ENCODE data around the gene CCR7.

CCR7 gene

GRCh38 chr17:40515491-40516041 is 49.7 kb downstream of the CCR7 start:
- no peak for TF ChIP-seq Cebpa-rat (IDR thresholded peaks at IDR 0.05)
- peak overlapping the region; percentile 81 to 98 (median 92) for H3K4me2 ChIP-seq
- peaks cover 0 to 4% (median 0%) of the 10 kb centered on the region in 11 experiments; a peak in 2 of 22 replicates for H3K36me3 ChIP-seq
- no peaks in the 10 kb centered on the region for H4K20me1 ChIP-seq
- peak overlapping the region in 4 of 11 experiments; percentile 67 to 80 (median 76); a peak in 8 of 22 replicates for H3K9ac ChIP-seq
- H3K4me1 ChIP-seq, result peaks cover 49 to 98% (median 82%) of the 10 kb centered on the region in 10 experiments
- H3K9me3 ChIP-seq (replicated peaks in 1 of 11), result no peaks in the 10 kb centered on the region
- H3K27me3 ChIP-seq, result peaks cover 0 to 32% (median 0%) of the 10 kb centered on the region in 11 experiments; a peak in 5 of 22 replicates
- H3K4me3 ChIP-seq, result peak overlapping the region in 1 of 10 experiments; percentile 9; a peak in 2 of 20 replicates
- peak overlapping the region in 9 of 11 experiments; percentile 32 to 90 (median 81); a peak in 16 of 22 replicates for H3K27ac ChIP-seq

- peaks cover 0 to 32% (median 0%) of the 10 kb centered on the region in 11 experiments; a peak in 5 of 22 replicates for H3K27me3 ChIP-seq
- H3K4me2 ChIP-seq, result peak overlapping the region; percentile 81 to 98 (median 92)
- no peak for TF ChIP-seq Cebpa-rat (IDR thresholded peaks at IDR 0.05)
- no peaks in the 10 kb centered on the region for H4K20me1 ChIP-seq
- H3K27ac ChIP-seq, result peak overlapping the region in 8 of 11 experiments; percentile 73 to 90 (median 81); a peak in 13 of 22 replicates
- H3K4me1 ChIP-seq, result peaks cover 49 to 96% (median 79%) of the 10 kb centered on the region in 10 experiments
- H3K9me3 ChIP-seq (replicated peaks in 1 of 11), result no peaks in the 10 kb centered on the region
- H3K9ac ChIP-seq, result peak overlapping the region in 3 of 11 experiments; percentile 2 to 79 (median 7); a peak in 2 of 22 replicates
- H3K4me3 ChIP-seq, result no peak overlapping the region
- H3K36me3 ChIP-seq, result no peaks in the 10 kb centered on the region
These were observed 50.3 kb downstream of the CCR7 start for GRCh38 chr17:40515011-40515410.

DNA sequence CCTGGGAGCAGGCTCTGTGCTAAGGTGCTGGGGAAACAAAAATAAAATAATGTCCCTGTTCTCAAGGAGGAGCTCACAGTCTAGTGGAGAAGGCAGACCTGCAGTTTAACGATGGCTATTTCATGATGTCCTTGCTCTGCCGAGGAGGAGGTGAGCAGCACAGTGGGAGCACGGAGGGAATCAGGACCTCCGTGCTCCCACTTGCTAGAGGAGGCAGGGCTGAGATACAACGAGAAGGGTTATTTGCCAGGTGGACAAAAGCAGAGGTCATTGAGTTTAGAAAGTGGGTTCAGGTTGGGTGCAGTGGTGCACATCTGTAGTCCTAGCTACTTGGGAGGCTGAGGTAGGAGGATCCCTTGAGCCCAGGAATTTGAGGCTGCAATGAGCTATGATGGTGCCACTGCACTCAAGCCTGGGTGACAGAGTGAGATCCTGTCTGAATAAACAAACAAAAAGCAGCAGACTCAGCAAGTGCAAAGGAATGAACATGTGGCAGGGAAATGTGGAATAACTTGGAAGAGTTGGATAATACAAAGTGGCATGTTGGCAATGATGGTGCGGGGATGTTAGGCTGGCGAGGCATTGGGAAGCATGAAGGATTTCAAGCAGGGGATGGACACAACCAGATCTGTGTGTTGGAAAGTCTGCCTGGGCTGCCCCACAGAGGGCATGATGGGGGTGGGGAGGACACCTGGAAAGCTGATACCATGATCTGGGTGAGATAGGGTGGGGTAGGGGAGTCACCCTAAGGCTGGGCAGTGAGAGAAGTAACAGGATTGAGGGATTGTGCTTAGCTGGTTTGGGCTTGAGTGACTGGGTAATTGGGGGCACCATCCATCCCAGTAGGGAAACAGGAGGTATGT is 51.0 kb downstream of the CCR7 start:
- H3K4me3 ChIP-seq, result no peak overlapping the region
- peak overlapping the region in 9 of 11 experiments; percentile 85 to 98 (median 93); a peak in 18 of 22 replicates for H3K4me2 ChIP-seq
- no peaks in the 10 kb centered on the region for H3K36me3 ChIP-seq
- peaks cover 44 to 96% (median 75%) of the 10 kb centered on the region in 10 experiments for H3K4me1 ChIP-seq
- H3K27ac ChIP-seq, result peak overlapping the region in 2 of 11 experiments; percentile 87 to 90; a peak in 2 of 22 replicates
- H4K20me1 ChIP-seq, result no peaks in the 10 kb centered on the region
- H3K27me3 ChIP-seq, result peaks cover 0 to 27% (median 0%) of the 10 kb centered on the region in 11 experiments; a peak in 4 of 22 replicates
- H3K9me3 ChIP-seq (replicated peaks in 1 of 11), result no peaks in the 10 kb centered on the region
- no peak for TF ChIP-seq Cebpa-rat (IDR thresholded peaks at IDR 0.05)
- no peak overlapping the region for H3K9ac ChIP-seq

DNA sequence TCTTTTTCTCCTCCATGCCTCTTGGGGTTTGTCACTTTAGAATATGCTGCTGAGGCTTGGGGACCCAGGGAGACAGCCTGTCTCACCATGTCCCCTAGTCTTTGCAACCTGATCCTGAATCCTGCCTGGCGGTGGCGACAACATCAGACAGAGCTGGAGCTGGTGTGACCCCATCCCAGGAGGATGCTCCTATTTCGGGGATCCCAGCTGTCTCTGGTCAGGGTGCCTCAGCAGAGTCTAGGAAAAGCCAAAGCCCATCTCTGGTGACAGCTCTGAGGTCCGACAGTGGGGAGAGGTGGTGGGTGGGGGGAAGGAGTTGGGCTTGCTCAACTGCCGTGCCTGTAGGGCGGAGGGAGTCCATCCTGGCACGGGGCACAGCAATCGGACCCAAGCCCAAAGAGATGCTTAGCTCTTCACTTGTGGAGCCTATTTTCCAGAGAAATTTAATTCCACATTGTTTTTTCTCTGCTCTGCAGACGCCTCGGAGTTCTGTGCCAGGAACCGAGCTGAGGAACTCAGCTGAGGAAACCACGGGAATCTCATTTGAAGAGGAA is 53.5 kb downstream of the CCR7 start:
- Histone ChIP-seq H3K4me2 (peak overlapping the region in 9 of 11 experiments; percentile 20 to 74 (median 52); a peak in 16 of 22 replicates), H3K27me3 (peaks cover 0 to 9% (median 0%) of the 10 kb centered on the region in 11 experiments; a peak in 2 of 22 replicates), H3K36me3 (no peaks in the 10 kb centered on the region), H4K20me1 (no peaks in the 10 kb centered on the region), H3K9ac (no peak overlapping the region), H3K4me1 (peaks cover 20 to 79% (median 50%) of the 10 kb centered on the region in 10 experiments), H3K9me3 (replicated peaks in 1 of 11) (no peaks in the 10 kb centered on the region), H3K4me3 (no peak overlapping the region), H3K27ac (peak overlapping the region in 3 of 11 experiments; percentile 18 to 34 (median 26); a peak in 2 of 22 replicates)
- TF ChIP-seq Cebpa-rat (IDR thresholded peaks at IDR 0.05), result no peak

DNA sequence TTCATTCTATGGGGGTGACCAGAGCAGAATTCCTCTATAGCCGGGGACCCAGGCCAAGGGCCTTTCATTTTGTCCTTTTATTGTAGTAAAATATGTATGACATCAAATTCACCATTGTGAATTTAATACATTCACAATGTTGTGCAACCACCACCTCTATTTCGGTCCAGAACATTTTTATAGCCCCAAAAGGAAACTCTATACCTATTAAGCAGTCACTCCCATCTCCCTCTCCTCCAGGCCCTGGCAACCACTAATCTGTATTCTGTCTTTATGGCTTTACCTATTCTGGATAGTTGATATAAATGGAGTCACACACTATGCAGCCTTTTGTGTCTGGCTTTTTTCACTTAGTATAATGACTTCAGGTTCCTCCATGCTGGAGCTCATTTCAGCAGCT is 54.1 kb downstream of the CCR7 start:
- Histone ChIP-seq H3K4me3 (no peak overlapping the region), H4K20me1 (no peaks in the 10 kb centered on the region), H3K4me1 (peaks cover 13 to 79% (median 45%) of the 10 kb centered on the region in 10 experiments), H3K9me3 (replicated peaks in 1 of 11) (no peaks in the 10 kb centered on the region), H3K9ac (no peak overlapping the region), H3K27ac (no peak overlapping the region), H3K36me3 (no peaks in the 10 kb centered on the region), H3K27me3 (peaks cover 0 to 9% (median 0%) of the 10 kb centered on the region in 11 experiments; a peak in 2 of 22 replicates), H3K4me2 (peak overlapping the region in 5 of 11 experiments; percentile 23 to 74 (median 58); a peak in 7 of 22 replicates)
- TF ChIP-seq Cebpa-rat (IDR thresholded peaks at IDR 0.05), result no peak

GRCh38 chr17:40510328-40510648 is 55.0 kb downstream of the CCR7 start:
- TF ChIP-seq Cebpa-rat (IDR thresholded peaks at IDR 0.05), result no peak
- Histone ChIP-seq H3K4me1 (peaks cover 5 to 79% (median 45%) of the 10 kb centered on the region in 10 experiments), H3K9me3 (replicated peaks in 1 of 11) (no peaks in the 10 kb centered on the region), H3K27me3 (peaks cover 0 to 7% (median 0%) of the 10 kb centered on the region in 11 experiments; a peak in 2 of 22 replicates), H3K4me3 (no peak overlapping the region), H4K20me1 (no peaks in the 10 kb centered on the region), H3K27ac (peak overlapping the region in 2 of 11 experiments; percentile 3 to 16; a peak in 1 of 22 replicates), H3K4me2 (peak overlapping the region in 6 of 11 experiments; percentile 3 to 47 (median 26); a peak in 10 of 22 replicates), H3K9ac (no peak overlapping the region), H3K36me3 (no peaks in the 10 kb centered on the region)

DNA sequence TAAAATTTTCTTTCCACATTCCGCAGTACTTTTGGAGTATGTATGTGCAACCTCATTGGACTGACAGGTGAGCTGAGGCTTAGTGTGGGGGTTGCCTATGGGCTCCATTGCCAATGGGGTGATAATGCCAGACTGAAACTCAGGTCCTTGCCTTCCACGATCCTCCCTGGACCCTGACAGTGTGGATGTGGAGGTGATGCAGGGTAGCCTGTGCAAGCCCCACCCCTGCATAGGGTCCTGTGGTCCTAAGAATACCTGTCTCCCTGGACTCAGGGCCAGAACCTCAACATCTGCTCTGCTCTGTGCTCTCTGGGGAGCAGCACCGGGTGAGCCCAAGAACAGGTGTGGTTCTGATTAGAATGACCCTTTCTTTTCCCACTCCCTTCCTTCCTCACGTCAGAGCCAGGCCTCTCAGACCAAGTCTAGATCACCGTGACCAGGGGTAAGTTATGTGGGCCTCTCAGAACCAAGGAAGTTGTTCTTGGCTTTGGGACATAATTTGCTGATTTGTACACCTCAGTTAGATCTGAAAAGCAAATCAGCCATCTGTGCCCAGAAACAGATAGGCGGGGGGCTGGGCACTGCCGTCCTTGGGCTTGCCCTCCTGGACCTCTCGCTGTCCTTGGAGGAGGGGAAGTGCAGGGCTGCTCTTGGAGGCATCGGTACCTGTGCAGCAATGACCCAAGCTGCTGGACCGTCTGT is 55.5 kb downstream of the CCR7 start:
- Histone ChIP-seq H3K9ac (peak overlapping the region in 1 of 11 experiments; percentile 26; a peak in 1 of 22 replicates), H3K36me3 (no peaks in the 10 kb centered on the region), H3K4me1 (peaks cover 0 to 75% (median 42%) of the 10 kb centered on the region in 10 experiments; a peak in 17 of 20 replicates), H3K27ac (peak overlapping the region in 2 of 11 experiments; percentile 3 to 16; a peak in 1 of 22 replicates), H3K9me3 (replicated peaks in 1 of 11) (no peaks in the 10 kb centered on the region), H3K4me3 (no peak overlapping the region), H3K27me3 (peaks cover 0 to 2% (median 0%) of the 10 kb centered on the region in 11 experiments; a peak in 2 of 22 replicates), H4K20me1 (no peaks in the 10 kb centered on the region), H3K4me2 (peak overlapping the region in 6 of 11 experiments; percentile 3 to 47 (median 26); a peak in 11 of 22 replicates)
- TF ChIP-seq Cebpa-rat (IDR thresholded peaks at IDR 0.05), result no peak

DNA sequence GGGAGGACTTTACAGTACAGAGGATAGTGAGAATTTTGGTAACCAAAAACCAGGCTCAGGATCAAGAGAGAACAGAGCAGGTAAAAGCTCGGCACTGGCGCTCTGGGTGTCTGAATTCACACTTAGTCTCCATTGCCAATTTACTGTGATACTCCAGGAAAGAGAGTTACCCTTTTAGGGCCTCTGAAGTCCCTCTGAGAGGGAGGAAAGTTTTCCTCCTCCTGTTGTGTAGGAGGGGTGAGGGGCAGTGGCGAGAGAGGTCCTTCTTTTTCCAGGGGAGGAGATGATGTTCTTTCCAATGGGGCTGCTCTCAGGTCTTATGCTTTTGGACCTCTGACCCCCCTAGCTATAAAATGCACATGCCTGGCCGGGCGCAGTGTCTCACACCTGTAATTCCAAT is 58.5 kb downstream of the CCR7 start:
- no peaks in the 10 kb centered on the region for H4K20me1 ChIP-seq
- no peak for TF ChIP-seq Cebpa-rat (IDR thresholded peaks at IDR 0.05)
- no peak overlapping the region for H3K9ac ChIP-seq
- H3K4me2 ChIP-seq, result 0 out of 22 replicates have a peak overlapping the region, but pooled peaks of 1 of the 11 experiments have one; percentile 17
- no peaks in the 10 kb centered on the region for H3K9me3 ChIP-seq (replicated peaks in 1 of 11)
- H3K27me3 ChIP-seq, result no peaks in the 10 kb centered on the region
- no peak overlapping the region for H3K4me3 ChIP-seq
- no peaks in the 10 kb centered on the region for H3K36me3 ChIP-seq
- H3K4me1 ChIP-seq, result peaks cover 0 to 62% (median 32%) of the 10 kb centered on the region in 10 experiments; a peak in 14 of 20 replicates
- no peak overlapping the region for H3K27ac ChIP-seq

All from BLaER1 treated with 17β-estradiol and CSF1 and Interleukin-3, amounts not matched to agents 10 nM and 100 nM (cell line).